ENCODE data around the gene RANBP2.

The RANBP2 gene

GRCh38 chr2:108829578-108830310, 110.5 kb downstream of the RANBP2 start:
- Histone ChIP-seq H3K27ac (ENCODE audit: insufficient read depth, low read length, poor library complexity, severe bottlenecking) (no peak overlapping the region), H3K27me3 (replicated peaks; ENCODE audit: control insufficient read depth, insufficient read depth, low read length, poor library complexity, severe bottlenecking) (no peaks in the 10 kb centered on the region), H3K4me3 (ENCODE audit: insufficient read depth, low read depth, low read length, poor library complexity, severe bottlenecking) (no peak overlapping the region), H3K4me1 (ENCODE audit: control insufficient read depth, insufficient read depth, low read length, poor library complexity, severe bottlenecking) (no peaks in the 10 kb centered on the region), H3K36me3 (ENCODE audit: control insufficient read depth, insufficient read depth, low read length) (no peaks in the 10 kb centered on the region), H3K9me3 (ENCODE audit: control insufficient read depth, low read length) (no peaks in the 10 kb centered on the region)
- DNase-seq, result no peak

- DNase-seq, result no peak
- Histone ChIP-seq H3K36me3 (ENCODE audit: control insufficient read depth, insufficient read depth, low read length) (no peaks in the 10 kb centered on the region), H3K27ac (ENCODE audit: insufficient read depth, low read length, poor library complexity, severe bottlenecking) (no peak overlapping the region), H3K9me3 (ENCODE audit: control insufficient read depth, low read length) (no peaks in the 10 kb centered on the region), H3K27me3 (replicated peaks; ENCODE audit: control insufficient read depth, insufficient read depth, low read length, poor library complexity, severe bottlenecking) (no peaks in the 10 kb centered on the region), H3K4me3 (ENCODE audit: insufficient read depth, low read depth, low read length, poor library complexity, severe bottlenecking) (no peak overlapping the region), H3K4me1 (ENCODE audit: control insufficient read depth, insufficient read depth, low read length, poor library complexity, severe bottlenecking) (no peaks in the 10 kb centered on the region)
Observed at GRCh38 chr2:108833219-108833618, 113.9 kb downstream of the RANBP2 start.

GRCh38 chr2:108834620-108835019, 115.3 kb downstream of the RANBP2 start:
- H3K36me3 ChIP-seq (ENCODE audit: control insufficient read depth, insufficient read depth, low read length), result no peaks in the 10 kb centered on the region
- no peaks in the 10 kb centered on the region for H3K27me3 ChIP-seq (replicated peaks; ENCODE audit: control insufficient read depth, insufficient read depth, low read length, poor library complexity, severe bottlenecking)
- no peaks in the 10 kb centered on the region for H3K9me3 ChIP-seq (ENCODE audit: control insufficient read depth, low read length)
- H3K4me1 ChIP-seq (ENCODE audit: control insufficient read depth, insufficient read depth, low read length, poor library complexity, severe bottlenecking), result no peaks in the 10 kb centered on the region
- no peak for DNase-seq
- H3K27ac ChIP-seq (ENCODE audit: insufficient read depth, low read length, poor library complexity, severe bottlenecking), result no peak overlapping the region
- no peak overlapping the region for H3K4me3 ChIP-seq (ENCODE audit: insufficient read depth, low read depth, low read length, poor library complexity, severe bottlenecking)

GRCh38 chr2:108835040-108835439, 115.8 kb downstream of the RANBP2 start:
- Histone ChIP-seq H3K27me3 (replicated peaks; ENCODE audit: control insufficient read depth, insufficient read depth, low read length, poor library complexity, severe bottlenecking) (no peaks in the 10 kb centered on the region), H3K36me3 (ENCODE audit: control insufficient read depth, insufficient read depth, low read length) (no peaks in the 10 kb centered on the region), H3K4me1 (ENCODE audit: control insufficient read depth, insufficient read depth, low read length, poor library complexity, severe bottlenecking) (no peaks in the 10 kb centered on the region), H3K4me3 (ENCODE audit: insufficient read depth, low read depth, low read length, poor library complexity, severe bottlenecking) (no peak overlapping the region), H3K27ac (ENCODE audit: insufficient read depth, low read length, poor library complexity, severe bottlenecking) (no peak overlapping the region), H3K9me3 (ENCODE audit: control insufficient read depth, low read length) (no peaks in the 10 kb centered on the region)
- DNase-seq, result no peak

Measured in effector memory CD4-positive, alpha-beta T cell (primary cell).